ENCODE measurements around the gene SLC28A1. TPM values are rescaled to one million over a fixed set of nuclear protein-coding genes. Genes with fewer than 3 reads are reported as not detected.

Gene SLC28A1
- total RNA-seq, 2 donors from 2014 or later = 0.80 TPM; not detected in 1

DNA sequence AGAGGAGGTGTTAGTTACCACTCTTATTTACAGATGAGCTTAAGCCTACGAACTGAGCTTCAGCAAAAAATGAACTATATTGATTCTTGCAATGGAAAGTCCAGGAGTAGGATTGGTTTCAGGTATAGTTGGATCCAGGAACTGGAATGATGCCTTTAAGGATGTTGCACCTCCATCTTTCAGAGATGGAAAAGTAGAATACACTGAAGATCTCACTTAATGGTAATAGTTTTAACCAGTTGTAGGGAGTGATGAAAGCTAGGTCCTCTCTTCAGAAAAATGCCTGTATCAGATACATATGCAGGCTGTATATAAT is 2.5 kb downstream of the SLC28A1 start:
- no peaks in the 10 kb centered on the region for H3K27me3 ChIP-seq
- H3K36me3 ChIP-seq = no peaks in the 10 kb centered on the region
- H3K27ac ChIP-seq = no peak overlapping the region
- H3K4me3 ChIP-seq = no peak overlapping the region
- DNase-seq = no peak
- intact Hi-C loops (cut with DNase I) = no loop called here
- no peak overlapping the region for H3K9ac ChIP-seq (ENCODE audit: low read depth in 2 of 2, low read length in 2 of 2)
- H3K9me3 ChIP-seq = no peaks in the 10 kb centered on the region
- no peaks in the 10 kb centered on the region for H3K4me1 ChIP-seq
- TF ChIP-seq, protein P1, sequence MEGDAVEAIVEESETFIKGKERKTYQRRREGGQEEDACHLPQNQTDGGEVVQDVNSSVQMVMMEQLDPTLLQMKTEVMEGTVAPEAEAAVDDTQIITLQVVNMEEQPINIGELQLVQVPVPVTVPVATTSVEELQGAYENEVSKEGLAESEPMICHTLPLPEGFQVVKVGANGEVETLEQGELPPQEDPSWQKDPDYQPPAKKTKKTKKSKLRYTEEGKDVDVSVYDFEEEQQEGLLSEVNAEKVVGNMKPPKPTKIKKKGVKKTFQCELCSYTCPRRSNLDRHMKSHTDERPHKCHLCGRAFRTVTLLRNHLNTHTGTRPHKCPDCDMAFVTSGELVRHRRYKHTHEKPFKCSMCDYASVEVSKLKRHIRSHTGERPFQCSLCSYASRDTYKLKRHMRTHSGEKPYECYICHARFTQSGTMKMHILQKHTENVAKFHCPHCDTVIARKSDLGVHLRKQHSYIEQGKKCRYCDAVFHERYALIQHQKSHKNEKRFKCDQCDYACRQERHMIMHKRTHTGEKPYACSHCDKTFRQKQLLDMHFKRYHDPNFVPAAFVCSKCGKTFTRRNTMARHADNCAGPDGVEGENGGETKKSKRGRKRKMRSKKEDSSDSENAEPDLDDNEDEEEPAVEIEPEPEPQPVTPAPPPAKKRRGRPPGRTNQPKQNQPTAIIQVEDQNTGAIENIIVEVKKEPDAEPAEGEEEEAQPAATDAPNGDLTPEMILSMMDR (IDR thresholded peaks at IDR 0.05) = no peak

DNA sequence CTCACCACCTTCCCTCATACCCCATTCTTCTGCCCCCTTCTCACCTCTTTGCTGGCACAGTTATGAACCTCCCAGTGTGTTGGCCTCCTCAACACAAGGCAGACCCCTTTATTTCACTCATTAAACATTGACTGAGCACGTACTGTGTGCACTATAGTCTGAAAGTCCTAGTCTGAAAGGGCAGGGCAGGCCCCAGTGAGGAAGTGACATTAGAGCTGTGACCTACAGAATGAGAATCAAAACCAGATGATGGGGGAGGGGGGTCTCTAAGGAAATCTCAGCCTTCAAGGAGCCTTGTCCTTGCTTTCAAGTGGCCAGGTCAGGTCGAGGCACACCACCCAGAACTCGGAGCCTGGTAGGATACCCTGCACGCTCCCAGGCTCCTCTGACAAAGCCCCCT is 3.5 kb downstream of the SLC28A1 start:
- intact Hi-C loops (cut with DNase I) = no loop called here
- H3K27ac ChIP-seq = no peak overlapping the region

DNA sequence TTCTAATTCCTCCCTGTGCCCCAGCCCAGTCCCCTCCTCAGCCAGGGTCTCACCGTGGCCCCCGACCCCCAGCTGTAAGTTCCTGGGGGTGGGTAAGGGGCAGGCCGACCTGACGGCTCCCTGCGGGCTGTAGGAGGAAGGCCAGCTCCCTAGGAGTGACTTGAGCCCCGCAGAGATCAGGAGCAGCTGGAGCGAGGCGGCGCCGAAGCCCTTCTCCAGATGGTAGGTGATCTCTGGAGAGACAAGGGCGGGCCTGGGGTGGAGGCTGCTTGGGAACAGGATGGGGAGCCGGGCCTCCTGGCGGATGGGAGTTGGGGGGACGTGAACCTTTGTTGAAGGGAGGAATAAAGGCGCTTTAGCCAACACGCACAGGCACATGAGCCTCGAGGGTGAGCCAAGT is 4.2 kb downstream of the SLC28A1 start:
- Histone ChIP-seq H3K27me3 (no peaks in the 10 kb centered on the region), H3K27ac (no peak overlapping the region), H3K9ac (ENCODE audit: low read depth in 2 of 2, low read length in 2 of 2) (no peak overlapping the region), H3K4me3 (no peak overlapping the region), H3K36me3 (no peaks in the 10 kb centered on the region), H3K4me1 (no peaks in the 10 kb centered on the region), H3K9me3 (no peaks in the 10 kb centered on the region)
- no peak for DNase-seq
- TF ChIP-seq, protein P1 (IDR thresholded peaks at IDR 0.05) = no peak
- intact Hi-C loops (cut with DNase I) = no loop called here

More for the DNA sequence above, 3.5 kb downstream of the SLC28A1 start:
- no peak for DNase-seq
- H3K36me3 ChIP-seq = no peaks in the 10 kb centered on the region
- TF ChIP-seq, protein P1 (IDR thresholded peaks at IDR 0.05) = no peak
- no peaks in the 10 kb centered on the region for H3K27me3 ChIP-seq
- H3K9me3 ChIP-seq = no peaks in the 10 kb centered on the region
- H3K4me3 ChIP-seq = no peak overlapping the region
- no peak overlapping the region for H3K9ac ChIP-seq (ENCODE audit: low read depth in 2 of 2, low read length in 2 of 2)
- H3K4me1 ChIP-seq = no peaks in the 10 kb centered on the region

DNA sequence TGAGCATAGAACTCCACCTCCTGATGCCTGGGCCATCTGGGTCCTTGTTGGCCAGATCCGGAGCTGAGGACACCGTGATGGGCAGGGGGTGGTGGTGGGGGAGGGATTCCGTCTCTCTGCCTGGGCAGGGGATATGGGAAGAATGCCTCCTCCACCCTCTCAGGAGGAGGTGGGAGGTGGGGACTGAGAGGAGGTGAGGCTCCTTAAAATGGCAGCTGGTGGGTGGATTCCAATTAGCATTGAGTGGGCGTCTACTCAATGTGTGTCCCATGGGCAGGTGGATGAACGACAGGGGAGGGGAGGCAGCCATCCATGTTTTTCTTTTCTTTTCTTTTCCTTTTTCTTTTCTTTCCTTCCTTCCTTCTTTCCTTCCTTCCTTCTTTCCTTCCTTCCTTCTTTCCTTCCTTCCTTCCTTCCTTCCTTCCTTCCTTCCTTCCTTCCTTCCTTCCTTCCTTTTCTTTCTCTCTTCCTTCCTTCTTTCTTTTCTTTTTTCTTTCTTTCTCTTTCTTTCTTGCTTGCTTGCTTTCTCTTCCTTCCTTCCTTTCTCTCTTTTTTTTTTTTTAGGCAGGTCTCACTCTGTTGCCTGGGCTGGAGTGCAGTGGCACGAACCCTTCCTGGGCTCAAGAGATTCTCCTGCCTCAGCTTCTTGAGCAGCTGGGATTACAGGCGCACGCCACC is 5.0 kb downstream of the SLC28A1 start:
- DNase-seq = no peak
- intact Hi-C loops (cut with DNase I) = no loop called here
- Histone ChIP-seq H3K9ac (ENCODE audit: low read depth in 2 of 2, low read length in 2 of 2) (no peak overlapping the region), H3K9me3 (no peaks in the 10 kb centered on the region), H3K4me3 (no peak overlapping the region), H3K4me1 (no peaks in the 10 kb centered on the region), H3K27ac (no peak overlapping the region), H3K36me3 (no peaks in the 10 kb centered on the region), H3K27me3 (no peaks in the 10 kb centered on the region)
- TF ChIP-seq, protein P1 (IDR thresholded peaks at IDR 0.05) = no peak

DNA sequence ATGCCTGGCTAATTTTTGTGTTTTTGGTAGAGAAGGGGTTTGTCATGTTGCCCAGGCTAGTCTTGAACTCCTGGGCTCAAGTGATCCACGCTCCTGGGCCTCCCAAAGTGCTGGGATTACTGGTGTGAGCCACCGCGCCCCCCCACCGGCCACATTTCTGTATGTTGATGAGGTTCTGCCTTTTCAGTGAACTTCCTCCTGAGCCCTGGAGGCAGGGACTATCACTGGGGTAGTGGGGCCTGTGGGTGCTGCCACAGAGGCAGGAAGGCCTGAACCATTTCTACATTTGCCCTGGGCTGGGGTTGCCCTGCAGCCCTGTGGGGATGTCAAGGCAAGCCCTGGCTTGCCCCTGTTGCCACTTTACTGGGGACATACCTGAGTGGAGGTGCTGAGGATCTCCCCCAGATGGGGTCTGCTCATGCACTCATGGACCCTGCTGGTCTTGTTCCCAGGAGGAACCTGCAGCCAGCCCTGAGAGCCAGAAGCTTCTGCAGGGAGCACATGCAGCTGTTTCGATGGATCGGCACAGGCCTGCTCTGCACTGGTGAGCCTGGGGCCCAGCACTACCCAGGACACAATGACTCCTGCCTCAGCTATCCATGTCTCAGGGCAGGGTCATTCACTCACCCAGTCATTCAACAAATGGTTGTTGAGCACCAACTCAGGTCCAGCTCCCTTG is 5.7 kb downstream of the SLC28A1 start:
- H3K9me3 ChIP-seq = no peaks in the 10 kb centered on the region
- no peak overlapping the region for H3K4me3 ChIP-seq
- no peak overlapping the region for H3K9ac ChIP-seq (ENCODE audit: low read depth in 2 of 2, low read length in 2 of 2)
- intact Hi-C loops (cut with DNase I) = no loop called here
- TF ChIP-seq, protein P1 (IDR thresholded peaks at IDR 0.05) = no peak
- H3K4me1 ChIP-seq = no peaks in the 10 kb centered on the region
- no peaks in the 10 kb centered on the region for H3K27me3 ChIP-seq
- H3K27ac ChIP-seq = no peak overlapping the region
- DNase-seq = no peak
- no peaks in the 10 kb centered on the region for H3K36me3 ChIP-seq

Measured in colonic mucosa (tissue), 4 donors.